Heart left ventricle (tissue), 16 donors: ENCODE data around the gene PODNL1. TPM values are rescaled to one million over a fixed set of nuclear protein-coding genes. Genes with fewer than 3 reads are reported as not detected.

Experiments used
- ATAC-seq, 4 donors: fragments of 200-7000 bp; cut with Tn5 transposase; one replicate each; pipeline ENCODE4 v1.9.1; 2020 to 2022; ENCODE audit warnings: moderate library complexity in 4 of 4, mild to moderate bottlenecking in 3 of 4, moderate number of reproducible peaks in 1 of 4
- DNase-seq, 5 donors: peaks; one replicate each; pipeline ENCODE4 v3.0.0-alpha.2; 2020
- H3K27ac ChIP-seq, 12 donors: fragments of 200-600 bp; sonication (generic) in 4 of 12; one replicate each; pipeline versions ENCODE4 v1.5.0 to v1.8.0; 2016 to 2022; ENCODE audit warnings: mild to moderate bottlenecking in 2 of 12
- H3K27me3 ChIP-seq, 9 donors: fragments of 200-600 bp; sonication (generic) in 2 of 9; one replicate each; pipeline versions ENCODE4 v1.5.1 to v1.8.0; 2016 to 2022; ENCODE audit warnings: mild to moderate bottlenecking in 3 of 9
- H3K36me3 ChIP-seq, 9 donors: fragments of 200-600 bp; sonication (generic) in 2 of 9; one replicate each; pipeline versions ENCODE4 v1.5.0 to v1.8.0; 2018 to 2022; ENCODE audit warnings: mild to moderate bottlenecking in 2 of 9
- H3K4me1 ChIP-seq, 12 donors: fragments of 200-600 bp; sonication (generic) in 4 of 12; one replicate each; pipeline versions ENCODE4 v1.5.0 to v1.8.0; 2016 to 2022; ENCODE audit warnings: mild to moderate bottlenecking in 3 of 12
- H3K4me3 ChIP-seq, 12 donors: fragments of 200-600 bp; sonication (generic) in 4 of 12; one replicate each; pipeline versions ENCODE4 v1.5.0 to v1.8.0; 2017 to 2022; ENCODE audit warnings: mild to moderate bottlenecking in 9 of 12, moderate library complexity in 4 of 12
- H3K9me3 ChIP-seq, 12 donors: fragments of 200-600 bp; sonication (generic) in 4 of 12; one replicate each; pipeline versions ENCODE4 v1.5.0 to v1.8.0; 2016 to 2022; ENCODE audit warnings: mild to moderate bottlenecking in 1 of 12
- POLR2A ChIP-seq, 2 donors: fragments of 450-650 bp; IDR thresholded peaks; one replicate each; pipeline ENCODE4 v1.6.1; 2017; ENCODE audit warnings: antibody characterized with exemption in 2 of 2, mild to moderate bottlenecking in 2 of 2, moderate library complexity in 2 of 2
- WGBS, 4 donors: extraction: QIAGEN DNeasy Blood & Tissue Kit in 2 of 4; methylation state at CpG; one replicate each; pipeline versions ENCODE4 v1.1.5 to v1.1.7; 2013 to 2018; 5-methylcytosine and 5-hydroxymethylcytosine counted together
- intact Hi-C, 10 donors: fragments of 100-400 bp; cut with DNase I; formaldehyde crosslinking; loops; one replicate each; pipeline versions ENCODE4 v1.11.1 to v1.14.2; 2022
- polyA plus RNA-seq, 2 donors: library from polyadenylated mRNA; stranded (reverse); fragments of 200-250 nt; gene quantifications; one replicate each; pipeline ENCODE4 v1.2.3, GENCODE V29; 2013
- total RNA-seq, 9 donors: library from RNA; depleted of rRNA in 2 of 9; stranded (reverse); fragments of >200 nt in 2 of 9; fragmentation: NEBNext Ultra II Directional in 3 of 9; extraction: Animal tissue kit (Norgen Biotek cat#: 25700) in 3 of 9; gene quantifications; one replicate each; pipeline versions ENCODE4 v1.1.0 to v1.2.4, GENCODE V29; 2016 to 2023
- TF ChIP-seq, protein P1 (sequence below), 12 donors: fragments of 200-600 bp; sonication (generic) in 4 of 12; IDR thresholded peaks; one replicate each; pipeline versions ENCODE4 v1.5.0 to v1.8.0; 2018 to 2022; ENCODE audit warnings: antibody characterized with exemption in 12 of 12, mild to moderate bottlenecking in 5 of 12
- donor health status: ischemic (EF 13 %, LVEDD 7.1; RV severe dilation, severe dysfunction).
- donor health status: healthy with polysubstance abuse.
- donor health status: DM: no; HTN: yes; CAD: no.
- donor health status: DM: no; HTN: no; CAD: no.
- donor health status: ischemic (EF 25% LVEDD 6.9; RV normal size, moderate dysfunction).
- donor health status: ischemic (EF 25% LVEDD 5.7; RV mildly dilated, moderate dysfunction).
- donor health status: healthy.
- donor health status: DM: yes; HTN: yes; CAD: no.
- donor health status: ischemic (EF 35%, LVEDD 5.7; RV mildly dilated, moderate dysfunction).
- donor health status: nonischemic (EF 11% LVEDD 7.7; RV severe dilation, severe dysfunction).
- donor health status: DM: yes; HTN: yes; CAD: no.
- donor health status: PGD.
- donor health status: ischemic (EF 29% LVEDD 5.4; RV normal size, mild dysfunction).
- donor health status: nonischemic (EF 23%, LVEDD 6.1; RV moderate dilation, normal function).

PODNL1 gene
- total and polyA plus RNA-seq, 11 donors: 0.36 to 6.3 (median 1.6) TPM; not detected in 1

DNA sequence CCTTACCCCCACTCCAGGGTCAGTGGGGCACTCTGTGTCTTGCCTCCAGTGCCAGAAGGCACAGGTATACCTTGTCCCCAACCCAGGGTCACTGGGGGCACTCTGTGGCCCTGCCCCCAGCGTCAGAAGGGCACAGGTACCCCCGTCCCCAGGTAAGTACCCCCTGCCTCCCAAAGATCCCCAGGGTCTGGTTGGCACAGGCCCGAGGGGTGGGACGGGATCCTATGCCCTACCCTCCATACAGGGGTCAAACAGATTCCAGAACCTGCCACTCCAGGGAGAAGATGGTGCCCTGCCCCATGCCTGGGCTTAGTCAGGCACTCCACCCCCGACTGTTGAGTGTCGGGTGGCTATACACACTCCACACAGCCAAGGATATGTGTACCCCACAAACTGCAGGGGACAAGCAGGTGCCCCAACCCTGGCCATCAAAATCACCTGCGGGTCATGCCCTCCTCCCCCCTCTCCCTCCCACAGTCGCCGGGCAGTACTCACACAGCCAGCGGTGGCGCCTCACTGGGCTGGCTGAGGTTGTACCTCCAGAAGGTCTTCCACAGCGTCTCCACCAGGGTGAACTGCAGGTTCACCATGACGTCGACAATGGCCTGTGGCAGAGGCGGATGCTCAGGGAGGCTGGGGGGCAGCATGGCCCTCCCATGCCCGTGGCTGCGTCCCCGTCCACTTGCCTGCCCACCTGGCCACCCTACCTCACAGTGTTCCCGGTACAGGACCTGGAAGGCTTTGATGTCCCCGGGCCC is 27.9 kb upstream of the PODNL1 start:
- Histone ChIP-seq H3K4me1 (no peaks in the 10 kb centered on the region), H3K36me3 (peaks cover 0 to 99% (median 89%) of the 10 kb centered on the region in 9 donors), H3K4me3 (no peak overlapping the region), H3K27ac (no peak overlapping the region), H3K27me3 (no peaks in the 10 kb centered on the region), H3K9me3 (no peaks in the 10 kb centered on the region)
- intact Hi-C loops: no loop called here
- WGBS, 4 donors: 93 to 100% (median 95%) methylated on average over 4 to 20 of the region's 20 CpGs
- TF ChIP-seq, protein P1, sequence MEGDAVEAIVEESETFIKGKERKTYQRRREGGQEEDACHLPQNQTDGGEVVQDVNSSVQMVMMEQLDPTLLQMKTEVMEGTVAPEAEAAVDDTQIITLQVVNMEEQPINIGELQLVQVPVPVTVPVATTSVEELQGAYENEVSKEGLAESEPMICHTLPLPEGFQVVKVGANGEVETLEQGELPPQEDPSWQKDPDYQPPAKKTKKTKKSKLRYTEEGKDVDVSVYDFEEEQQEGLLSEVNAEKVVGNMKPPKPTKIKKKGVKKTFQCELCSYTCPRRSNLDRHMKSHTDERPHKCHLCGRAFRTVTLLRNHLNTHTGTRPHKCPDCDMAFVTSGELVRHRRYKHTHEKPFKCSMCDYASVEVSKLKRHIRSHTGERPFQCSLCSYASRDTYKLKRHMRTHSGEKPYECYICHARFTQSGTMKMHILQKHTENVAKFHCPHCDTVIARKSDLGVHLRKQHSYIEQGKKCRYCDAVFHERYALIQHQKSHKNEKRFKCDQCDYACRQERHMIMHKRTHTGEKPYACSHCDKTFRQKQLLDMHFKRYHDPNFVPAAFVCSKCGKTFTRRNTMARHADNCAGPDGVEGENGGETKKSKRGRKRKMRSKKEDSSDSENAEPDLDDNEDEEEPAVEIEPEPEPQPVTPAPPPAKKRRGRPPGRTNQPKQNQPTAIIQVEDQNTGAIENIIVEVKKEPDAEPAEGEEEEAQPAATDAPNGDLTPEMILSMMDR (IDR thresholded peaks at IDR 0.05): no peak
- TF ChIP-seq POLR2A (IDR thresholded peaks at IDR 0.05): no peak
- ATAC-seq (peak in 1 of 4 donors; percentile 7), DNase-seq (no peak)

DNA sequence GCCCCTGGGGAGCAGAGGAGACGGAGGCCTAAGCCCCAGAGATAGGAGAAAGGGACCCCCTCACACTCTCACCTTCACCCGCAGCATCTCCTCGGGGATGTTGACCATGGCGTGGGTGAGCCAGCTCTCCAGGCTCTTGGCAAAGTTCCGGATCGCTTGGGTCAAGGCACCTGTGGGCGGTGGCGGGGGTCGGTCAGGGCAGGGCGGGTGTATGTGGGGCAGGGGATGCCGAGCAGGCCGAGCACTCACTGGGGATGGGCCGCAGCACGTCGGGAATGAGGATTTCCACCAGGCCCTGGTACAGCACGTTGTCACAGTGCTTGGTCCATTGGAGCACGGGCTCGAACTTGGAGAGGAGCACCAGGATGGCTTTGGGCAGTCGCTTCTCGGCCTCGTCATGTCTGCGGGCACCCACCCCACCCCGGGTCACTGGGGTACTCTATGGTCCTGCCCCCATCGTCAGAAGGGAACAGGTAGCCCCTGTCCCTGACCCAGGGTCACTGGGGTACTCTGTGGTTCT is 27.2 kb upstream of the PODNL1 start:
- no peaks in the 10 kb centered on the region for H3K9me3 ChIP-seq
- 92 to 95% (median 94%) methylated on average over 23 to 24 of the region's 24 CpGs for WGBS, 4 donors
- DNase-seq: no peak
- H3K4me1 ChIP-seq: no peaks in the 10 kb centered on the region
- TF ChIP-seq, protein P1 (IDR thresholded peaks at IDR 0.05): no peak
- no peak for TF ChIP-seq POLR2A (IDR thresholded peaks at IDR 0.05)
- H3K27ac ChIP-seq: no peak overlapping the region
- ATAC-seq: peak in 1 of 4 donors; percentile 4
- intact Hi-C loops: no loop called here
- no peak overlapping the region for H3K4me3 ChIP-seq
- peaks cover 0 to 99% (median 91%) of the 10 kb centered on the region in 9 donors for H3K36me3 ChIP-seq
- H3K27me3 ChIP-seq: no peaks in the 10 kb centered on the region

DNA sequence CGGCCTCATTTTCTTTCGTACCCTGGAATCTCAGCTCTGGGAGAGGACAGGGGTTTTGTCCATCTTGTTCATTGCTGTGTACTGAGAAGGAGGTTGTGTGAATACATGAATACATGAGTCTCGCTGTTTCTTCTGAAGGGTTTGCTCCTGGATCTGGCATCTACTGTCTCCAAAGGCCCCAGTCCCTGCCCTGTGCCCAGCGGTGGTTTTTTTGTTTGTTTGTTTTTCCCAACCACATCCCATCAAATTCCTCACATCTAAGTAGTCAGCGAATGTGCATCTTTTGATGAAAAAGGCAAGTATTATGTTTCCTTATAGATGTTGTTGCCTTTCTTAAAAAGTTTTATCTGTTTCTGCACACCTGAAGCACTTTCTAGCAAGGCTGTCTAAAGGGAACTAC is 26.6 kb upstream of the PODNL1 start:
- no peaks in the 10 kb centered on the region for H3K9me3 ChIP-seq
- ATAC-seq (no peak), DNase-seq (no peak)
- no peak overlapping the region for H3K4me3 ChIP-seq
- no peaks in the 10 kb centered on the region for H3K4me1 ChIP-seq
- H3K27me3 ChIP-seq: no peaks in the 10 kb centered on the region
- intact Hi-C loops: no loop called here
- H3K36me3 ChIP-seq: peaks cover 0 to 99% (median 91%) of the 10 kb centered on the region in 9 donors
- TF ChIP-seq POLR2A (IDR thresholded peaks at IDR 0.05): no peak
- TF ChIP-seq, protein P1 (IDR thresholded peaks at IDR 0.05): no peak
- H3K27ac ChIP-seq: no peak overlapping the region
- 93 to 95% (median 94%) methylated on average over 5 of the region's 5 CpGs for WGBS, 4 donors

DNA sequence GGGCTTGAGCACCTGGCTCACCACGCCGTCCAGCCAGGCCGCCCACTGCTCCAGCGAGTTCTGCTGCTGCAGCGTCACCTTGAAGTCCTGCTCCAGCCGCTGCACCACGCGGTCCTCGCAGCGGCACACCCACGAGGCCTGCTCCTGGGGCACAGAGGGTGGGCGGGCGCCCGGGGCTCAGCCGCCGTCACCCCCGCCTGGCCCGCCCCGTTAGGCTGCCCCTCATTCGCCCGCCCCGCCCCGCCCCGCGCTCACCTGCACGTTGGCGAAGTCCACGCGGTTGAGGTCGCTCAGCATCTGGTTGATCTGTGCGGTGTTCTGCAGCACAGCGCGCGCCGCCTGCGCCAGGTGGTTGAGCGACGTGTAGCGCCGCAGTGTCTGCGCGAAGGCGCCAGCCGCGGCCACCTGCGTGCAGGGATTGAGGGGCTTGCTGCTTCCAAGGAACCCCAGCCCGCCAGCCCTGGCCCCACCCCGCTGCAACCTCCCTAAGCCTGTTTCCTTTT is 25.4 kb upstream of the PODNL1 start:
- H3K36me3 ChIP-seq: peaks cover 0 to 98% (median 86%) of the 10 kb centered on the region in 9 donors
- ATAC-seq (no peak), DNase-seq (no peak)
- intact Hi-C loops: no loop called here
- H3K27ac ChIP-seq: no peak overlapping the region
- 92 to 96% (median 93%) methylated on average over 34 to 48 of the region's 48 CpGs for WGBS, 4 donors
- no peaks in the 10 kb centered on the region for H3K4me1 ChIP-seq
- H3K27me3 ChIP-seq: no peaks in the 10 kb centered on the region
- no peaks in the 10 kb centered on the region for H3K9me3 ChIP-seq
- no peak overlapping the region for H3K4me3 ChIP-seq
- TF ChIP-seq POLR2A (IDR thresholded peaks at IDR 0.05): no peak
- TF ChIP-seq, protein P1 (IDR thresholded peaks at IDR 0.05): no peak
